PC-9 (cell line): ENCODE data around the gene RUNX1. TPM values are rescaled to one million over a fixed set of nuclear protein-coding genes. Genes with fewer than 3 reads are reported as not detected.

Experiments used
- BruUV-seq: library from RNA; stranded (reverse); fragments of 400-500 nt; replicated peaks from 2 replicates; lab custom pipeline; 2021; lab: Mats Ljungman, UMichigan
- CTCF ChIA-PET: fragments of 300-600 bp; sonication (Branson Sonifier 250); formaldehyde crosslinking; loops from one replicate; lab custom pipeline; 2022; ENCODE audit warnings: antibody characterized with exemption; lab: Charles Lee
- POLR2A ChIA-PET: fragments of 300-600 bp; sonication (Branson Sonifier 250); formaldehyde crosslinking; loops from one replicate; lab custom pipeline; 2022; ENCODE audit warnings: antibody characterized with exemption; ENCODE audit not compliant: unreplicated experiment; lab: Charles Lee
- DNase-seq, 2 experiments: peaks; one replicate each; pipeline versions ENCODE4 v3.0.0 to v3.0.0-alpha.2; 2015 to 2022; ENCODE audit warnings: mixed read lengths in 1 of 2
- H2AFZ ChIP-seq: fragments of 200-600 bp; sonication (generic); 2 replicates; pipeline ENCODE4 v1.8.1; 2017; ENCODE audit warnings: antibody characterized with exemption
- H3F3A ChIP-seq: fragments of 200-600 bp; sonication (generic); 2 replicates; pipeline ENCODE4 v1.8.1; 2017; ENCODE audit warnings: antibody characterized with exemption, mild to moderate bottlenecking, low read depth; ENCODE audit not compliant: insufficient read depth
- H3K27ac ChIP-seq: fragments of 200-600 bp; sonication (generic); 2 replicates; pipeline ENCODE4 v1.6.1; 2016; ENCODE audit warnings: mixed run types
- H3K27me3 ChIP-seq: fragments of 200-600 bp; sonication (generic); 2 replicates; pipeline ENCODE4 v1.6.1; 2016; ENCODE audit warnings: low read depth, mixed run types; ENCODE audit not compliant: insufficient read depth
- H3K36me3 ChIP-seq: fragments of 200-600 bp; sonication (generic); 2 replicates; pipeline ENCODE4 v1.6.1; 2016; ENCODE audit warnings: low read depth, mixed run types
- H3K4me1 ChIP-seq: fragments of 200-600 bp; sonication (generic); replicated peaks from 2 replicates; pipeline ENCODE4 v1.6.1; 2016; ENCODE audit warnings: mixed run types; ENCODE audit not compliant: insufficient read depth
- H3K4me2 ChIP-seq: fragments of 200-600 bp; sonication (generic); 2 replicates; pipeline ENCODE4 v1.6.1; 2017; ENCODE audit warnings: mixed run types
- H3K4me3 ChIP-seq: fragments of 200-600 bp; sonication (generic); 2 replicates; pipeline ENCODE4 v1.6.1; 2016; ENCODE audit warnings: mixed run types
- H3K79me2 ChIP-seq: fragments of 200-600 bp; sonication (generic); 2 replicates; pipeline ENCODE4 v1.6.1; 2017; ENCODE audit warnings: low read depth, mixed run types
- H3K9me2 ChIP-seq: fragments of 200-600 bp; sonication (generic); 2 replicates; pipeline ENCODE4 v1.8.1; 2017; ENCODE audit warnings: mild to moderate bottlenecking; ENCODE audit not compliant: insufficient read depth
- H3K9me3 ChIP-seq: fragments of 200-600 bp; sonication (generic); 2 replicates; pipeline ENCODE4 v1.8.1; 2016; ENCODE audit warnings: low read depth; ENCODE audit not compliant: insufficient read depth
- H4K20me1 ChIP-seq: fragments of 200-600 bp; sonication (generic); 2 replicates; pipeline ENCODE4 v1.8.1; 2017; ENCODE audit not compliant: insufficient read depth
- EZH2 ChIP-seq: fragments of 200-600 bp; sonication (generic); IDR thresholded peaks from 2 replicates; pipeline ENCODE4 v1.8.0; 2017; ENCODE audit warnings: antibody characterized with exemption, low read depth
- intact Hi-C: fragments of 100-400 bp; cut with micrococcal nuclease; formaldehyde crosslinking; loops from one replicate; pipeline ENCODE4 v1.10.0; 2022; ENCODE audit not compliant: unreplicated experiment
- total RNA-seq: library from RNA; stranded (reverse); gene quantifications from 2 replicates; pipeline ENCODE4 v1.2.3, GENCODE V29; 2021
- TF ChIP-seq, protein P1 (sequence below): fragments of 200-600 bp; sonication (generic); conservative IDR thresholded peaks from 2 replicates; pipeline ENCODE4 v1.6.1; 2017; ENCODE audit warnings: mixed run types, antibody characterized with exemption, mild to moderate bottlenecking, moderate library complexity

RUNX1 gene
- total RNA-seq, 1 experiment from 2014 or later: 58.5 TPM

DNA sequence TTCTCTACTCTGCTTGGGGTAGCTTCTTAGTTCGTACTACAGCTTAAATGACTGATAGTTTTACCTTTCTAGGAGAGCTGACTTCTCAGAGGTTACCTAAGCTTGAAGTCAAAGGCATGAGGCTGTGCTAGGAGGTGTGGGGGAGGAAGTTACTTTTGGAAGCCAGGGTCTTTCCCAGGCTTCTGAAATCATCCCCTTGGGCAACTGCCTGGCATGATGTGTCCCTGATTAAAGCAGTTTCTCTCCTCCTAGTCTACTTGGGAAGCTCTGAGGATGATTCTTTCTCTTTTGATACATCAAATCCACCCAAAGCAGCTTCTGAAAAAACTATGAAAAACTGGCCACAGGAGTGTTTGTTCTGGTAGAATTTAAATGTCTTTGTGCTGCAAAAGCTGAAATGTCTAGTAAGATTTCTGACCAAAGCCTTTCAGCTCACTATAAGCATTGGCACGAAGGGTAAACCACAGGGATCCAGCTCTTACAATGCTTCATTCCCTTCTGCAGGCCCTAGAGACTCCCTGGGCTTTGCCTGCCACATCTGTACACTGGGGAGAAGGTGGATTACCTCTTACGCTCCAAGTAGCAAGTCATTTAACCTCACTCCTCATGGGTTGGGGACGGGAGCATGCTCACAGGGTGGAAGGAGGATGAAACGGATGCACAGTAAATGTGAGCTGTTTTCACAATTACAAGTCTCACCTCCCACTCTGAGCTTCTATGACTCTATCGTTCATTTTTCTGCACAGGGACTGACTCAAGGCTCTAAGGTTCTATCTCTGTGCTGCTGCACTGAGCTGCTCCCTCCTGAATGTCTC is 59.6 kb downstream of the RUNX1 start:
- intact Hi-C loops: no loop called here
- H3K36me3 ChIP-seq: peaks cover 8% of the 10 kb centered on the region

DNA sequence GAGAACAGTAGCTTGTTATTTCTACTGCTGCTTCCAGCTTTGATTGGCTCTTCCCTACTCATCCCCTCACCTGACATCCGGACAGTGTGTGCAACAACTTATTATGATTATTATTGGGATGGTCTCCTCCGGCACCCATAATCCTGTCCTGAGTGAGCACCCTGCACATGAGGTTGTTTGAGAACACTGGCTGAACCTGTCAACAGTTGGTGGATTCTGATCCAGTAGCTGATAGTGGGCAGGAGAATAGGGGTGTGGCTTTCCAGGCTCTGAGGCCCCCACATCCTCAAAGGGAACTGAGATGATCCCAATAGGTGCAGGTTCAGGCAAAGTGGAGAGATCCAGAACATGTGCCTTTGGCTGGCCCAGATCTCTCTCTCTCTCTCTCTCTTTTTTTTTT is 60.5 kb downstream of the RUNX1 start:
- Histone ChIP-seq H3K4me1 (peaks cover 16% of the 10 kb centered on the region), H4K20me1 (no peaks in the 10 kb centered on the region), H3K9me3 (no peaks in the 10 kb centered on the region), H2AFZ (no peak overlapping the region), H3K4me3 (no peak overlapping the region), H3K79me2 (peaks cover 36% of the 10 kb centered on the region), H3K27ac (no peak overlapping the region), H3K36me3 (peaks cover 9% of the 10 kb centered on the region), H3F3A (peaks cover 5% of the 10 kb centered on the region), H3K9me2 (no peaks in the 10 kb centered on the region), H3K4me2 (no peak overlapping the region), H3K27me3 (no peaks in the 10 kb centered on the region)
- DNase-seq: no peak
- CTCF ChIA-PET: no interaction called here
- TF ChIP-seq, protein P1, sequence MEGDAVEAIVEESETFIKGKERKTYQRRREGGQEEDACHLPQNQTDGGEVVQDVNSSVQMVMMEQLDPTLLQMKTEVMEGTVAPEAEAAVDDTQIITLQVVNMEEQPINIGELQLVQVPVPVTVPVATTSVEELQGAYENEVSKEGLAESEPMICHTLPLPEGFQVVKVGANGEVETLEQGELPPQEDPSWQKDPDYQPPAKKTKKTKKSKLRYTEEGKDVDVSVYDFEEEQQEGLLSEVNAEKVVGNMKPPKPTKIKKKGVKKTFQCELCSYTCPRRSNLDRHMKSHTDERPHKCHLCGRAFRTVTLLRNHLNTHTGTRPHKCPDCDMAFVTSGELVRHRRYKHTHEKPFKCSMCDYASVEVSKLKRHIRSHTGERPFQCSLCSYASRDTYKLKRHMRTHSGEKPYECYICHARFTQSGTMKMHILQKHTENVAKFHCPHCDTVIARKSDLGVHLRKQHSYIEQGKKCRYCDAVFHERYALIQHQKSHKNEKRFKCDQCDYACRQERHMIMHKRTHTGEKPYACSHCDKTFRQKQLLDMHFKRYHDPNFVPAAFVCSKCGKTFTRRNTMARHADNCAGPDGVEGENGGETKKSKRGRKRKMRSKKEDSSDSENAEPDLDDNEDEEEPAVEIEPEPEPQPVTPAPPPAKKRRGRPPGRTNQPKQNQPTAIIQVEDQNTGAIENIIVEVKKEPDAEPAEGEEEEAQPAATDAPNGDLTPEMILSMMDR: no peak
- TF ChIP-seq EZH2: no peak
- intact Hi-C loops: no loop called here
- BruUV-seq: no TSS peak
- POLR2A ChIA-PET: interaction anchor here (0.6 kb wide), 1 partner anchor 25 kb away, joined by 3 read pairs; no protein-coding TSS in a partner anchor

More for the DNA sequence above, 59.6 kb downstream of the RUNX1 start:
- DNase-seq: no peak
- Histone ChIP-seq H3K27ac (no peak overlapping the region), H3K9me2 (no peaks in the 10 kb centered on the region), H3K4me2 (no peak overlapping the region), H3K9me3 (no peaks in the 10 kb centered on the region), H4K20me1 (no peaks in the 10 kb centered on the region), H3K27me3 (no peaks in the 10 kb centered on the region), H3K4me3 (no peak overlapping the region), H2AFZ (no peak overlapping the region), H3K79me2 (peaks cover 43% of the 10 kb centered on the region), H3F3A (no peaks in the 10 kb centered on the region), H3K4me1 (peaks cover 7% of the 10 kb centered on the region)
- TF ChIP-seq EZH2: no peak
- TF ChIP-seq, protein P1: no peak
- no TSS peak for BruUV-seq
- POLR2A ChIA-PET: no interaction called here
- CTCF ChIA-PET: no interaction called here

DNA sequence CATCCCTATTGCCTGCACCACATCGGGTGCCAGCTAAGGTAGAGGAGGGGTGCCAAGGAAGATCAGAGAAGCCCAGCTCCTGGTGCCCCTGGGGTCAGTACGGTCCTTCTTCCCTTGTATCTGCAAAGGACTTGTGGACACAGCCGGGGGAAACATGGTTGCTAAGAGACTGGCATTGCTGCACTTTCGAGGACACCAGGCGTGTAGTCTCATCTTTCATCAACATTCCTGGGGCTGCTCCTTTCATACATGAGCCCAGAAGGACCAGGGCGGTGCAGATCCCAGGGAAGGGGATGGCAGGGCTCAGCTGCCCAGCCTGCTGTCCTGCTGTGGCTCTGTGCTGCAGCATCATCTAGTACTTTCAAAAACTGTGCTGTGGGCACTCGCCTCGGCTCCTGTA is 61.0 kb downstream of the RUNX1 start:
- BruUV-seq: no TSS peak
- Histone ChIP-seq H3K36me3 (peaks cover 9% of the 10 kb centered on the region), H3K9me2 (no peaks in the 10 kb centered on the region), H3K27me3 (no peaks in the 10 kb centered on the region), H3K4me1 (peaks cover 21% of the 10 kb centered on the region), H3K4me2 (no peak overlapping the region), H3K4me3 (no peak overlapping the region), H2AFZ (no peak overlapping the region), H3F3A (peaks cover 10% of the 10 kb centered on the region), H3K27ac (no peak overlapping the region), H3K79me2 (peaks cover 33% of the 10 kb centered on the region), H4K20me1 (no peaks in the 10 kb centered on the region), H3K9me3 (no peaks in the 10 kb centered on the region)
- intact Hi-C loops: no loop called here
- TF ChIP-seq, protein P1: no peak
- no peak for TF ChIP-seq EZH2
- POLR2A ChIA-PET: no interaction called here
- DNase-seq: no peak
- CTCF ChIA-PET: no interaction called here
